ENCODE results near the gene PTPRCAP.

- TF ChIP-seq CTCF (conservative IDR thresholded peaks at IDR 0.05 in 1 of 2, IDR thresholded peaks at IDR 0.05 in 1 of 2; ENCODE audit: extremely low read depth in 1 of 2, insufficient read depth in 1 of 2, low read depth in 1 of 2, low read length in 2 of 2) (no peak), EZH2 (IDR thresholded peaks at IDR 0.05; ENCODE audit: borderline replicate concordance, low read length) (no peak)
These were observed 43.5 kb downstream of the PTPRCAP start for GRCh38 chr11:67393990-67394389.

Data from mammary epithelial cell (primary cell).